Measurements from ENCODE around the gene KRT73.

Gene KRT73

DNA sequence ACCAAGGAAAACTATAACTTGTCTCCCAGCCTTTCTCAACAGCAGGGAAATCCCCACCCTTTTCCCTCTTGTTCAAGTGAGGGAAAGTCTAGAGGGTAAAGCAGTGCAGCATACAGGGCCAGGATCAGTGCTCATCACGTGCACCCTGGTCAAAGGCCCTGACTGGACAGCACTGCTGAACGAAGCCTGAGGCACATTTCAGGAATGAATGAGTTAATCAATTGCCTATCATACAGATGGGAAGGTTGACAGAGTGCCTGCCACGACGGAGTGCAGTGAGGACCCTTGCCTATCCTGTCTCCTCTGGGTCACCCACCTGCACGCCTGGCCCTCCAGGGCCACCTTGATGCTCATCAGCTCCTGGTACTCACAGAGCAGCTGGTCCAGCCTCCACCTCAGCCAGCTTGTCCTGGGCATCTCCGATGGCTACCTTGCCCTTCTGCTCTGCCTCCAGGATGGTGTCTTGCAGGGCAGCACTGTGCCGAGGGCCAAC is 11.7 kb upstream of the KRT73 start:
- Histone ChIP-seq H3K9ac (ENCODE audit: low read length) (no peak overlapping the region), H3K27me3 (ENCODE audit: control insufficient read depth, insufficient read depth, low read length) (no peaks in the 10 kb centered on the region), H3K4me1 (ENCODE audit: control insufficient read depth, insufficient read depth, low read length) (no peaks in the 10 kb centered on the region), H3K27ac (ENCODE audit: low read depth, low read length) (no peak overlapping the region), H3K4me3 (ENCODE audit: low read length) (no peak overlapping the region), H3K36me3 (ENCODE audit: control insufficient read depth, insufficient read depth, low read length) (no peaks in the 10 kb centered on the region)

DNA sequence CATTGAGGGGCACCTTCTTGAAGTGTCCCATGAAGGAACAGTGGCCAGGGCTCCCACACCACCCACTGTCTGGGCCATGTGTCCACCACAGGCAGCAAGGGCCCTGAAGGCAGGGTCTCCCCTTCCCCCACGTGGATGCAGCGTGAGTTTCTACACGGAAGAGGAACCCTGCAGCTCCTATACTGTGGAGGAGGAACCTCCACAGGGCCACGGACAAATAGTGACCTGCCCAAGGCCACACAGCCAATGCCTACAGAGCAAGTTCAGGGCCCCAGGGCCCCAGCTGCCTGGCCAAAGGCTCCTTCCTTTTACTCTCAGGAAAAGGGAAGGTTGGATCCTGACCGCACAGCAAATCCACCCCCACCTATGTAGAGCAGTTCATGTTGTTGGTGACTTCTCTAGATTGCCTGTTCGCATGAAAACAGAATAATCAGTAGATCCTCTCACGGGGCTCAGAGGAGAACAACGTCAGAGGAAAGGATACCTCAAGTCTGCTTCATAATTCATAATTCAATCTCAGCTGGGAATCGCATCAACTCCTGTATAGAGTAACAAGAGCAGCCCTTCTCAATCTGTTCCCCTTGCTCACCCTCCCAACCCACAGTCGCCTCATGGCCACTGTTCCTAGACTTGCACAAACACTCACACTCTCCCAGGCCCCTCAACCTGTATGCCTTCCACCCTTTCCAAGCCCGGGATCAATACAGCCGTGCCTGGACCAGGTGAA is 11.1 kb upstream of the KRT73 start:
- Histone ChIP-seq H3K27ac (ENCODE audit: low read depth, low read length) (no peak overlapping the region), H3K36me3 (ENCODE audit: control insufficient read depth, insufficient read depth, low read length) (no peaks in the 10 kb centered on the region), H3K4me3 (ENCODE audit: low read length) (no peak overlapping the region), H3K9ac (ENCODE audit: low read length) (no peak overlapping the region), H3K27me3 (ENCODE audit: control insufficient read depth, insufficient read depth, low read length) (no peaks in the 10 kb centered on the region), H3K4me1 (ENCODE audit: control insufficient read depth, insufficient read depth, low read length) (no peaks in the 10 kb centered on the region)

DNA sequence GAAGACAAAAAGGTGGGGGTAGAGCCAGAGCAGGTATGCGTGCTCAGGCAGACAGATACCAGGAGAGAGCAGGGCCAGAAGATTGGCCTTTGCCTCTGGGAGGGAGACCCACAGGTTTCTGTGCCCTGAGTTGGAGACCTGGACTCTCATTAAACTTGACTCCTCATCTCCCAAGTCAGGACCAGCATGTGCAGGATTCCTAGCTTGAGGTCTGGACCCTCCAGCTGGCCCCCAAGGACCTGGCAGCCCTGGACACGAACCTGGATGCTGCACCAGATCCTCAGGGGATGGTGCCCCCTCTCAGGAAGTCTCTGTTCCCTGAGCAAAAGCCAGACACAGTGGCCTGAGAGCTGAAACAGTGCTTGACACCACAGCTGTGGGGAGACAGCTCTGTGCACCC is 10.5 kb upstream of the KRT73 start:
- Histone ChIP-seq H3K4me3 (ENCODE audit: low read length) (no peak overlapping the region), H3K9ac (ENCODE audit: low read length) (no peak overlapping the region), H3K27ac (ENCODE audit: low read depth, low read length) (no peak overlapping the region), H3K36me3 (ENCODE audit: control insufficient read depth, insufficient read depth, low read length) (no peaks in the 10 kb centered on the region), H3K27me3 (ENCODE audit: control insufficient read depth, insufficient read depth, low read length) (no peaks in the 10 kb centered on the region), H3K4me1 (ENCODE audit: control insufficient read depth, insufficient read depth, low read length) (no peaks in the 10 kb centered on the region)

DNA sequence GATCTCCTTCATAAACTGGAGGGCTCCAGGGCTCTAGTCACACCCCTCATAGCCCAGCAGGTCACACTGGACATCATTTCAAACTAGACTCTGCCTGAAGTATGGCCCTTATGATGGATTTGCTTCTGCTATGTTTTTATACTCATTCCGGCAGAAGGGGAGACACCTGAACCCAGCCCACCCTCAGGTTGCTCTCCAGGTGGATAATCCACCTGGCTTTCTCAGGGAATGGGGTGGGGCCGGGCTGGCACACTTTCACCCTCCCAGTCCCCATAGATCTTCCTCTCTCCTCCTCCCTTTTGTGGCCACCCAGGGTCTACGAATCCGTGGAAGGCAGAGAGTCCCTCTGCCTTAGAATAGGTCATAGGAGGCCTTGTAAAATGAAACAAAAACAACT is 9.8 kb upstream of the KRT73 start:
- Histone ChIP-seq H3K9ac (ENCODE audit: low read length) (no peak overlapping the region), H3K36me3 (ENCODE audit: control insufficient read depth, insufficient read depth, low read length) (no peaks in the 10 kb centered on the region), H3K27ac (ENCODE audit: low read depth, low read length) (no peak overlapping the region), H3K4me1 (ENCODE audit: control insufficient read depth, insufficient read depth, low read length) (no peaks in the 10 kb centered on the region), H3K4me3 (ENCODE audit: low read length) (no peak overlapping the region), H3K27me3 (ENCODE audit: control insufficient read depth, insufficient read depth, low read length) (no peaks in the 10 kb centered on the region)

DNA sequence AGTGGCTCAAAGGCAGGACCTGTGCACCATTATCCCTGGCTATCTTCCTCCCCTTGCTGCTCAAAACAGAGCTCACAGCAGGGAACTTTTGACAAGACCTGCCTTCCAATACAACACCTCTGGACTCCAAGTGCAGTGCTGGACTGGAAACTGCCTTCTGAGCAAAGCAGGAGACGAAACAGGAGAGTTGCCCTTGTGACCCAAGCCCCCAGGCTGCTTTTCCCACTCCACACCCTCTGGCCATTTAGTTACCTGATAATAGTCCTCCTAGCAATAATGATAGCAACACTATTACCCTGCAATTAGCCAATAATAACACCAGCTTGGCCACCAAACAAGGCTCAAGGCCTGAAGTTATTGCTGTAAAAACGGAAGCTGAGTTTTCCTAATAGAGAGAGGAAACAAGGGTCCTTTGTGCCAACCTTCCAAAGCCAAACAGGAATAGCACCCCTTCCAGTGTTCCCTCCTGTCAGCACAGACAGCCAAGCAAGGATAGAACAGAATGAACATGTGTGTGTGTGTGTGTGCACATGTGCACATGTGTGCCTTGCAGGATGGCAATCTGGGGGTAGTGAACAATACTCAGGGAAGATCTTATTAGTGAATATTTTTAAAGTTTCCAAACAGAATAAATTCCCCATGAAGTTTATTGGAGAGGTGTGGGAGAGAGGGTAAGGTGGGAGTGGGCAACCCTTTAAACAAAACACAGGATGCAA is 9.2 kb upstream of the KRT73 start:
- no peak overlapping the region for H3K4me3 ChIP-seq (ENCODE audit: low read length)
- no peak overlapping the region for H3K27ac ChIP-seq (ENCODE audit: low read depth, low read length)
- H3K36me3 ChIP-seq (ENCODE audit: control insufficient read depth, insufficient read depth, low read length) = no peaks in the 10 kb centered on the region
- no peaks in the 10 kb centered on the region for H3K4me1 ChIP-seq (ENCODE audit: control insufficient read depth, insufficient read depth, low read length)
- H3K9ac ChIP-seq (ENCODE audit: low read length) = no peak overlapping the region
- no peaks in the 10 kb centered on the region for H3K27me3 ChIP-seq (ENCODE audit: control insufficient read depth, insufficient read depth, low read length)

DNA sequence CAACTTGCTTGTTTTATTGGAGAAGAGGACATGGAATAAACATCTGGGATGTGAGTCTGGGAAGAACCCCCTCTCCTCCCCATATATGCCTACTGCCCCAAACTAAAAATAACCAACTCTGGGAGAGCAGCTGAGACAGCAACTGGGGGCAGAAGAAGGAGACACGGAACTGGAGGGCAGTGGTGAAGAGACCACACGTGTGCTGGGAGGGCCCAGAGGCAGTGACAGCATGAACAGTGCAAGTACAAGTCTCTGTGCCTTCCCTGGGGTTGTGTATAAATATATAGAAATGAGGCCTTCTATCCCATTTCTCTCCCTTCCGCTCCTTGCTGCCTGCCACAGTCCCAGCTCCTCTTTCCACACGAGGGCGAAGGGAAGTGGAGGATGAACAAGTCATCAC is 4.0 kb upstream of the KRT73 start:
- Histone ChIP-seq H3K36me3 (ENCODE audit: control insufficient read depth, insufficient read depth, low read length) (no peaks in the 10 kb centered on the region), H3K27me3 (ENCODE audit: control insufficient read depth, insufficient read depth, low read length) (no peaks in the 10 kb centered on the region), H3K9ac (ENCODE audit: low read length) (no peak overlapping the region), H3K4me3 (ENCODE audit: low read length) (no peak overlapping the region), H3K4me1 (ENCODE audit: control insufficient read depth, insufficient read depth, low read length) (no peaks in the 10 kb centered on the region), H3K27ac (ENCODE audit: low read depth, low read length) (no peak overlapping the region)

DNA sequence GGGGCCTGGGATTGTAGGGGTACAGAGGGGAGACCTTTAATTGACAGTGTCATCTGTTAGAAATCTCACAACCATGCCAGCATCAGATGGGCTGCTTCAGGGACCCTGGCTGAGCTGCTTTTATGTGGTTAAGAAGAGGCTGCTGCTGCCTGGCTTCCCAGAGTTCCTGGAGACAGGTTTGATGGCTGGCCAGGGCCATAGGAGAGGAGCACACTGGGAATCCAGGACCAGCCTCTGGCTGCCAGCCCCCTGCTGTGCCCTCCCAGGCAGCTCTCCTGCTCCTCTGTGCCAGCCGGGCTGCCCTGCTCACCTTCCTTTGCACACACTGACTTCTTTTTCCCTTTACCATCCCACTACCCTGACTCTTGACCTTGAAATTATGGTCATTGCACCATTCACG is 507 bp upstream of the KRT73 start:
- Histone ChIP-seq H3K27me3 (ENCODE audit: control insufficient read depth, insufficient read depth, low read length) (no peaks in the 10 kb centered on the region), H3K4me3 (ENCODE audit: low read length) (no peak overlapping the region), H3K9ac (ENCODE audit: low read length) (no peak overlapping the region), H3K4me1 (ENCODE audit: control insufficient read depth, insufficient read depth, low read length) (no peaks in the 10 kb centered on the region), H3K36me3 (ENCODE audit: control insufficient read depth, insufficient read depth, low read length) (no peaks in the 10 kb centered on the region), H3K27ac (ENCODE audit: low read depth, low read length) (no peak overlapping the region)

DNA sequence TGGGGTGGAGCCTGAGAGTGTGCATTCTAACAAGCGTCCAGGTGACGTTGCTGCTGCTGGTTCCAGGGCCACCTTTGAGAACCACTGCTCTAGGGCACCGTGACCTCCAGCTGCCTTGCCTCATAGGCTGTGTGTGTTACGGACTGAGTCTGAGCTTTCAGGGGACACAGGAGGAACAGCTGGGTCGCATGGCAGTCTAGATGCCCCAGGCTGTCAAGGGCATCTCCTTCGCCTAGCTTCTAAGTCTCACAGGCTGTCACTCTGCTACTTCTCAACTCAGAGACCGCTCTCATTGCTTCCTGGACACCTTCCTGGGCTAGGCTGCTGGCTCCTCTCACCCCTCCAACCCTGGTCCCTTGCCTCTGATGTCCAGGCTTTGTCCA is 965 bp downstream of the KRT73 start:
- H3K4me1 ChIP-seq (ENCODE audit: control insufficient read depth, insufficient read depth, low read length) = no peaks in the 10 kb centered on the region
- H3K4me3 ChIP-seq (ENCODE audit: low read length) = no peak overlapping the region
- H3K27me3 ChIP-seq (ENCODE audit: control insufficient read depth, insufficient read depth, low read length) = no peaks in the 10 kb centered on the region
- H3K36me3 ChIP-seq (ENCODE audit: control insufficient read depth, insufficient read depth, low read length) = no peaks in the 10 kb centered on the region
- no peak overlapping the region for H3K27ac ChIP-seq (ENCODE audit: low read depth, low read length)
- no peak overlapping the region for H3K9ac ChIP-seq (ENCODE audit: low read length)

DNA sequence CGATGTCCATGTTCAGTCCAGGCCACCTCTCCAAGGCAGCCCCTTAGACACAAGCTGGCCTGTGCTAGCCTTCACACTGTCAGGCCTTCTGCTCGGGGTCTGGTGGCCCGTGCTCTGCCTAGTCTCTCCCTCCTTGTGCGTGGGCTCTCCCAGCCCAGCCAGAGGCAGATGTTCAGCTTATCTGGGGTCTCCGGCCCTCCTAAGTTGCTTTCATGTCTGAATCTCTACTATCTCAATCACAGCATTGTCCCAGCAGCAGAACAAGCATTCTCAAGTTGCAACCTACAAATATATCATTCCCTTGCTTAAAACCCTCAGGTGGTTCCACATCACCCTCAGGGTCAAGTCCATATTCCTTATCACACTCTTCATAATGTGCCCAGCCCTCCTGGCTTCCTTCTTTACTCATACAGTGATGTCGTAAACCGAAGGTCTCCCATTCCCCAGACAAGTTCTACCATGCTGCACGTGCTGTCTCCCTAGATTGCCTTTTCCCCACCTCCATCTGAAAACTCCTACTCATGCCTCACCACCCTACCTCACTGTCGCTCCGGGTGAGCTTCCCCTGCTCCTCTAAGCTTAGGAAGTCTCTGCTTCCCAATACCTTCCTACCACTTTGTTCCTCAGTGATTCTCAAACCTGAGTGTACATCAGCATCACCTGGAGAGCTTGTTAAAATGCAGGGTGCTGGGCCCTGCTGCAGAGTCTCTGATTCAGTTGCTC is 1.5 kb downstream of the KRT73 start:
- H3K27ac ChIP-seq (ENCODE audit: low read depth, low read length) = no peak overlapping the region
- no peaks in the 10 kb centered on the region for H3K27me3 ChIP-seq (ENCODE audit: control insufficient read depth, insufficient read depth, low read length)
- H3K36me3 ChIP-seq (ENCODE audit: control insufficient read depth, insufficient read depth, low read length) = no peaks in the 10 kb centered on the region
- H3K4me3 ChIP-seq (ENCODE audit: low read length) = no peak overlapping the region
- H3K9ac ChIP-seq (ENCODE audit: low read length) = no peak overlapping the region
- no peaks in the 10 kb centered on the region for H3K4me1 ChIP-seq (ENCODE audit: control insufficient read depth, insufficient read depth, low read length)

DNA sequence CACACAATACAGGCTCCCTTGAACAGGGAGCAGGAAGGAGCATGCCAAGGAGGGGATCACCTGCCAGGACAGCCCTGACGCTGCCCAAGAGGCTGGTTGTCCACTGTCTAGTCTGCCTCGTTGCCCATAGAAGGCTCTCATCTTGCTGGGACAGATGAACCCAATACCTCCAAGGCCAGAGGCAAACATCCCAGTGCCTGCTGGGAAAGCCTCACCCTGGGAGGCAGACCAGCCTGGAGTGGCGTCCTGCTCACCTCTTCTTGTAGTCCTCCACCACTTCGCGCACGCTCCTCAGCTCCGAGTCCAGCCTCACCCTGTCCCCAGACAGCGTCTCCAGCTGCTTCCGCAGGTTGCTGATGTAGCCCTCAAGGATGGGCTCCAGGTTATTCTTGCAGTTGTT is 2.4 kb downstream of the KRT73 start:
- Histone ChIP-seq H3K27me3 (ENCODE audit: control insufficient read depth, insufficient read depth, low read length) (no peaks in the 10 kb centered on the region), H3K36me3 (ENCODE audit: control insufficient read depth, insufficient read depth, low read length) (no peaks in the 10 kb centered on the region), H3K9ac (ENCODE audit: low read length) (no peak overlapping the region), H3K4me1 (ENCODE audit: control insufficient read depth, insufficient read depth, low read length) (no peaks in the 10 kb centered on the region), H3K27ac (ENCODE audit: low read depth, low read length) (no peak overlapping the region), H3K4me3 (ENCODE audit: low read length) (no peak overlapping the region)

DNA sequence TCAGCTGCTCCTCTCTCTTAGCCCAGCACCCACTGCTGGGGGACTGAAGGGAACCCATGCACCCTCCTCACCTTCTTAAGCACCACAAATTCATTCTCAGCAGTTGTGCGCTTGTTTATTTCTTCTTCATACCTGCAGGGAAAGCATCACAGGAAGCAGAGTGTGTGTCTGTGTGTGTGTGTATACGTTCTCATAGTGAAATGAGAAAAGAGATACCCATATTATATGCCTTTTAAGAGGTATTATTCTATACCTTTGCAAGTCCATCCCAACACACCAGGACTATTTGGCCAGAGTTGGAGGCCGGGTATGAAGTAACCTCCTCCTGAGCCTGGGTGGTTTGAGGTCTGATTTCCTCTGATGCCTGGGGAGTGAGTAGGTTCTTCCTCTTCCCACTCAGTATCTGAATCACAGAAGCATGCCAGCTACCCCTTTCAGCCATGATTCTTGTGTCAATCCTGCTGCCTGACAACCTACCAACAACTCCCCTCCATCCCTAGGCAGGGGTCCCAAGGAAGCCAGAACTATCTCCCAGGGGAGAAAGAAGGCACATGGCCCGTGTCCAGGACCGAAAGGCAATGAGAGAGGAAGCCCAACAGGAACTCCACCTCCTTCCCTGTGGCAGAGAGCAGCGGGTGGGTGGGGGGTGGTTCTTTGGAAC is 3.0 kb downstream of the KRT73 start:
- Histone ChIP-seq H3K9ac (ENCODE audit: low read length) (no peak overlapping the region), H3K27ac (ENCODE audit: low read depth, low read length) (no peak overlapping the region), H3K4me3 (ENCODE audit: low read length) (no peak overlapping the region), H3K4me1 (ENCODE audit: control insufficient read depth, insufficient read depth, low read length) (no peaks in the 10 kb centered on the region), H3K27me3 (ENCODE audit: control insufficient read depth, insufficient read depth, low read length) (no peaks in the 10 kb centered on the region), H3K36me3 (ENCODE audit: control insufficient read depth, insufficient read depth, low read length) (no peaks in the 10 kb centered on the region)

Measured in rectal smooth muscle tissue (tissue), 1 donor.